NB4 (cell line): Measurements from ENCODE around the gene CLEC16A.

Experiments used
- DNase-seq: peaks from one replicate; pipeline ENCODE4 v3.0.0; 2010; ENCODE audit warnings: low read depth
- H3K4me3 ChIP-seq: one replicate; pipeline ENCODE4 v1.5.1; 2011; ENCODE audit warnings: mild to moderate bottlenecking, low read depth, low read length, moderate library complexity
- MYC ChIP-seq: IDR thresholded peaks from 2 replicates; pipeline ENCODE4 v1.6.1; 2011; ENCODE audit warnings: low read depth, low read length
- POLR2A ChIP-seq: IDR thresholded peaks from 2 replicates; pipeline ENCODE4 v1.6.1; 2011; ENCODE audit warnings: mild to moderate bottlenecking; ENCODE audit not compliant: insufficient read length; ENCODE audit errors: extremely low read depth
- TF ChIP-seq, protein P1 (sequence below): IDR thresholded peaks from 2 replicates; pipeline ENCODE4 v1.6.1; 2011; ENCODE audit warnings: low read depth, low read length
- TF ChIP-seq, protein P2 (sequence below): IDR thresholded peaks from one replicate; pipeline ENCODE4 v1.5.1; 2012; ENCODE audit warnings: low read depth, low read length

The CLEC16A gene

DNA sequence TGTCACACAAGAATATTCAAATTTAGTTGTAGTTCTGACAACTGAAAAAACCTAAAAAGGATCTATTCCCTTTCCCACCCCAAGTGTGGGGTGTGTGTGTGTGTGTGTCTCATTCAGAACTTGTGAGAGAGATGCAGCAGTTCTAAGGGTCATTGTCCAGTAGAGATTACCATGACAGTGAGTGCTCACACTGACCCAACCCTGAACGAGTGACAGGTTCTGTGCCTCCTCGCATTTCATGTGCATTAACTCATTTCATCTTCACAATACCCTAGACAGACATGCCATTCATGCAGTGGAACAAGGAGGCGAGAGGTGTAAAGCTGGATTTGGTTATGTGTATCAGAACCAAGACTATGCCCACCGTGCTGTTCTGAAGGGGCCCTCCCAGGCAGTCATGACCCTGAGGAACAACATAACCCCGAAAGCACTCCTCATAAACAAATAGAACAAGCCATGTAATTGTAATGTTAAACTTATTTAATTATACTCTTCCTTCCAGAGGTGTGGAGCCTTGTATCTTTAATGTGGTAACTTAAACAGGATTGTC is 102.1 kb downstream of the CLEC16A start:
- H3K4me3 ChIP-seq: no peak overlapping the region
- no peak for DNase-seq
- TF ChIP-seq, protein P1, sequence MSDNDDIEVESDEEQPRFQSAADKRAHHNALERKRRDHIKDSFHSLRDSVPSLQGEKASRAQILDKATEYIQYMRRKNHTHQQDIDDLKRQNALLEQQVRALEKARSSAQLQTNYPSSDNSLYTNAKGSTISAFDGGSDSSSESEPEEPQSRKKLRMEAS: no peak
- TF ChIP-seq, protein P2, sequence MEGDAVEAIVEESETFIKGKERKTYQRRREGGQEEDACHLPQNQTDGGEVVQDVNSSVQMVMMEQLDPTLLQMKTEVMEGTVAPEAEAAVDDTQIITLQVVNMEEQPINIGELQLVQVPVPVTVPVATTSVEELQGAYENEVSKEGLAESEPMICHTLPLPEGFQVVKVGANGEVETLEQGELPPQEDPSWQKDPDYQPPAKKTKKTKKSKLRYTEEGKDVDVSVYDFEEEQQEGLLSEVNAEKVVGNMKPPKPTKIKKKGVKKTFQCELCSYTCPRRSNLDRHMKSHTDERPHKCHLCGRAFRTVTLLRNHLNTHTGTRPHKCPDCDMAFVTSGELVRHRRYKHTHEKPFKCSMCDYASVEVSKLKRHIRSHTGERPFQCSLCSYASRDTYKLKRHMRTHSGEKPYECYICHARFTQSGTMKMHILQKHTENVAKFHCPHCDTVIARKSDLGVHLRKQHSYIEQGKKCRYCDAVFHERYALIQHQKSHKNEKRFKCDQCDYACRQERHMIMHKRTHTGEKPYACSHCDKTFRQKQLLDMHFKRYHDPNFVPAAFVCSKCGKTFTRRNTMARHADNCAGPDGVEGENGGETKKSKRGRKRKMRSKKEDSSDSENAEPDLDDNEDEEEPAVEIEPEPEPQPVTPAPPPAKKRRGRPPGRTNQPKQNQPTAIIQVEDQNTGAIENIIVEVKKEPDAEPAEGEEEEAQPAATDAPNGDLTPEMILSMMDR: no peak
- TF ChIP-seq MYC: no peak
- no peak for TF ChIP-seq POLR2A

DNA sequence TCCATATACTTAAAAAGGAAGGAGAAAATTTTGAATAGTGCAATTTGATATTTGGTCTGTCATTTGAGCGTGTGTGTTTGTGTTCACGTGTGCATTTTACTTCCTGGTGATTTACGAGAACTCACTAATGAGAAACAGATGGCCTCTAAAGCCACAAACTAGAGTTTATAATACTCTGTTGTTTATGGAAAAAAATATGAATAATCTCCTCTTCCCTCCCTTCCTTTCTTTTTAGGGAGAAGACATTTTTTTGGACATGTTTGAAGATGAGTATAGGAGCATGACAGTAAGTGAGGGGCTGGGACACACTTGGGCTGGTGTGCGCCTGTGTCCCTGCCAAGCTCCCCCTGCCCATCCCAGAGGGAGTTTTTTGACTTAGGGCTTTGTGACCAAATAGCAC is 102.7 kb downstream of the CLEC16A start:
- no peak for TF ChIP-seq MYC
- no peak for TF ChIP-seq POLR2A
- TF ChIP-seq, protein P1: no peak
- TF ChIP-seq, protein P2: no peak
- DNase-seq: no peak
- H3K4me3 ChIP-seq: no peak overlapping the region

DNA sequence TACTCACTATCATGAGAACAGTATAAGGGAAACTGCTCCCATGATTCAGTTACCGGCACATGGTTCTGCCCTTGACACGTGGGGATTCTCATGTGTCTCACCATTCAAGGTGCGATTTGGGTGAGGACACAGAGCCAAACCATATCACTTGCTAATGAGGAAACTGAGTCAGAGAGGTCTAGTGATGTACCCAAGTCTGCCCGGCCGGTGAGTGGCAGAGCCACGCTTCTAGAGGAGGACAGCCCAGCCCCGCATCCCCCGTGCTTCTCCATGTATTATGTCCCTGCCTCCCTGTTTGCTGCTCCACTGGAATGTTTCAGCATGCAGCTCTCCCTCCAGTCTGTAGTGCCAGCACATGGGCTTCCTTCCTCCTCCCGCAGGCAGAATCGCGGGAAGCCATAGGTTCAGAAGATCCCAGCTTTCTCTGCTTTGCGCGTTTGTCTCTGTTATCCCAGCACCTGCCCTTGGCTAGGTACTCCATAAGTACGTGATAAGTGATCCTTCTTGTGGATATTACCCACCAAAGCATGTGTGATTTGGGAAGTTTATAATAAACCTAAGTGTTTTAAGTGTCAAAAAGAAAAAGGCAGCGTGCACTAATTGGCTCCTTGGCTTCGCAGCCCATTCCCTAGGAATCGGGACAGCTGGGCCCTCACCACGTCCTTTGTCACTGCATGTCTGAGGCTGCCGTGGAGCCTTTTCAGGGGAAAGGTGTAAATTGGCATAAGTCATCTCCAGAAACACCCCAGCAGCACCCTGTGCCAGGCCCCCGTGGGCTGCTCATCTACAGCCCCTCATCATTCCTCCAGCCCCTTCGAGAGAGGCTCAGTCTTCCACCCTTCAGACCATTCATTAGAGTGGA is 103.8 kb downstream of the CLEC16A start:
- TF ChIP-seq POLR2A: no peak
- no peak for TF ChIP-seq MYC
- TF ChIP-seq, protein P2: no peak
- TF ChIP-seq, protein P1: no peak
- H3K4me3 ChIP-seq: no peak overlapping the region
- DNase-seq: no peak

DNA sequence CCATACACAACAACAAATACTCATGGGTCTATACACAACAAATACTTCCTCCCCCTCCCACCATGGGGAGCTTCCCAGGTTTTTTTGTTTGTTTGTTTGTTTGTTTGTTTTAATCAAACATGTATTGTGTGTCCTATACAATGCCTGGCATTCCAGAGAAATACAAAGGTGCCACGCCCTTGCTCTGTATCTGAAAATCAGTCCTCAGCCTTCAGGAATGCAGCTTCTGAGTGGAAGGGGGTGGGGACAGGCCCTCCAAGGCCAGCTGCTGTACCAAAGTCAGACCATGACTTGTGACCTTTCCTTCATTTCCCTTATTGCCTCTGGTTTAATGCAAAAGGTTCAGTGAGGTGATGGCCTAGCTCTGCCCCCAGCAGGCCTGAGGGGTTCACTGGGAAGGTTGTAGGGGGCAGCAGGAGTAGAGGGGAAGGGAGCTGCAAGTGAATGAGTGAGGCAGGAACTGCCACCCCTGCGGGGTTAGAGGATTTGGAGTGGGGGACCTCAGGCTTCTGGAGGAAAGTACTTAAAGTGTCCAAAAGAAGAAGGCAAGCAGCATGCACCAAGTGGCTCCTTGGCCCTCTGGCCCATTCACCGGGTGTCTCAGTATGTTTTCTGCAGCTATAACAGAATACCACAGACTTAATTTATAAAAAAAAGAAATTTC is 105.2 kb downstream of the CLEC16A start:
- TF ChIP-seq, protein P2: no peak
- TF ChIP-seq MYC: no peak
- TF ChIP-seq, protein P1: no peak
- TF ChIP-seq POLR2A: no peak
- DNase-seq: no peak
- H3K4me3 ChIP-seq: no peak overlapping the region

DNA sequence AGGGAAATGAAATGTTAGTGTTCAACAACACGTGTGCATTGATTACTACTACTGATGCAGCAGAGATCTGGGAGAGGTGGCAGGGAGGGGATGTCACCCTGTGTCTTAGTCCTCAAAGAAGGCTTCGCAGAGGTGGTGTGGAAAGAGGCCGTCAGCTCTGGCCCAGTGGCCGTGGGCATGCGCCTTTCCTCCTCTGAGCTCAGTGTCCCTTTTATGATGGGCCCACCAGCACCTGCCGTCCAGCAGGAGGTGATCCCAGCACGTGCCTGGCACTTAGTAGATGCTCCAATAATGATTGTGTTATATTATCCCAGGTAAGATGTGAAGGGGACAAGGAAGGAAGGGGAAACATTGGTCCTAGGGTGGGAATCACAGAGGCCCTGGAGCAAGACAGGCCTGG is 106.2 kb downstream of the CLEC16A start:
- no peak overlapping the region for H3K4me3 ChIP-seq
- no peak for DNase-seq
- TF ChIP-seq, protein P2: no peak
- TF ChIP-seq, protein P1: no peak
- TF ChIP-seq POLR2A (no peak), MYC (no peak)
